Thyroid gland (tissue), 4 donors: ENCODE measurements around the gene TBX2. TPM values are rescaled to one million over a fixed set of nuclear protein-coding genes. Genes with fewer than 3 reads are reported as not detected.
"Not testable (repeated sequence)": the region's sequence is repeated elsewhere in the genome, so short reads cannot be mapped to it uniquely, and the experiment has no call there.

Experiments used
- DNase-seq, 2 donors: peaks; one replicate each; pipeline ENCODE4 v3.0.0-alpha.2; 2019
- H3K27ac ChIP-seq, 3 donors: fragments of 200-600 bp; sonication (generic); 1 replicate in 2 of 3; 2 replicates in 1 of 3; pipeline ENCODE4 v1.5.1; 2016 to 2019; ENCODE audit warnings: mild to moderate bottlenecking in 1 of 3, moderate library complexity in 1 of 3
- H3K27me3 ChIP-seq: fragments of 200-600 bp; sonication (generic); one replicate; pipeline ENCODE4 v1.5.1; 2019
- H3K36me3 ChIP-seq, 2 donors: fragments of 200-600 bp; sonication (generic); one replicate each; pipeline ENCODE4 v1.5.1; 2016 to 2019
- H3K4me1 ChIP-seq, 2 donors: fragments of 200-600 bp; sonication (generic); one replicate each; pipeline ENCODE4 v1.5.1; 2017 to 2019
- H3K4me3 ChIP-seq, 3 donors: fragments of 200-600 bp; sonication (generic); replicated peaks in 1 of 3; 1 replicate in 2 of 3; 2 replicates in 1 of 3; pipeline ENCODE4 v1.5.1; 2016; ENCODE audit warnings: mild to moderate bottlenecking in 1 of 3
- H3K9me3 ChIP-seq: fragments of 200-600 bp; sonication (generic); one replicate; pipeline ENCODE4 v1.5.1; 2017
- CTCF ChIP-seq, 6 experiments: fragments of 200-600 bp in 3 of 6; fragments of 450-650 bp in 3 of 6; sonication (generic) in 3 of 6; IDR thresholded peaks; one replicate each; pipeline ENCODE4 v1.5.1; 2016 to 2019; ENCODE audit warnings: antibody characterized with exemption in 6 of 6, mild to moderate bottlenecking in 2 of 6, inconsistent platforms in 1 of 6, moderate library complexity in 1 of 6
- POLR2A ChIP-seq, 2 donors: fragments of 450-650 bp; IDR thresholded peaks; one replicate each; pipeline ENCODE4 v1.6.1; 2017; ENCODE audit warnings: antibody characterized with exemption in 2 of 2, mild to moderate bottlenecking in 2 of 2, moderate library complexity in 1 of 2
- WGBS, 2 donors: methylation state at CpG; one replicate each; pipeline ENCODE4 v1.1.5; 2017; 5-methylcytosine and 5-hydroxymethylcytosine counted together
- intact Hi-C: fragments of 100-400 bp; cut with DNase I; formaldehyde crosslinking; loops from one replicate; pipeline ENCODE4 v1.15.1; 2023
- total RNA-seq, 4 donors: library from RNA; depleted of rRNA; stranded (reverse); fragments of >200 nt; gene quantifications; one replicate each; pipeline ENCODE4 v1.2.3, GENCODE V29; 2016

The TBX2 gene
- total RNA-seq, 4 donors from 2014 or later, result 5.3 to 20.2 (median 11.0) TPM

DNA sequence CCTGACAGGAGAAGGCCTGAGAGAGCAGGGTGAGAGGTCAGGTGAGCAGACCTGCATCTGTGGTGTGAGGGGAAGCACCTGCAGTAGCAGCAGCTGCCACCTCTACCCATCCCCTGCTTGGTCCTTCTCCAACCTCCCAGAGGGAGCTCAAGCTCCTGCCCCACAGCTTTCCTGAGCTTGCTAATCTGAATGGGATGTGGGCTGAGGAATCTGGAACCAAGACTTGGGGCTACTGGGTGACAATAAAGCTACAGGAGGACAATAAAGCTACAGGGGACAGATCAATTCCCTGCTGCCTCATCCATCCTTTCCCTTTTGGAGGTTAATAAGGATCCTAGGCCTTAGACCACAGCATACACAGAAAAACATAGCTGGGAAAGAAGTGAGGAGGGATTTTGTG, 47.7 kb downstream of the TBX2 start:
- peaks cover 12% of the 10 kb centered on the region for H3K27me3 ChIP-seq
- H3K4me3 ChIP-seq, result no peak overlapping the region
- H3K4me1 ChIP-seq, result peaks cover 9 to 10% of the 10 kb centered on the region in 2 donors
- H3K27ac ChIP-seq, result no peak overlapping the region
- DNase-seq, result no peak
- TF ChIP-seq CTCF (IDR thresholded peaks at IDR 0.05) (no peak), POLR2A (IDR thresholded peaks at IDR 0.05) (no peak)
- no peaks in the 10 kb centered on the region for H3K9me3 ChIP-seq
- intact Hi-C loops, result no loop called here
- H3K36me3 ChIP-seq, result no peaks in the 10 kb centered on the region

DNA sequence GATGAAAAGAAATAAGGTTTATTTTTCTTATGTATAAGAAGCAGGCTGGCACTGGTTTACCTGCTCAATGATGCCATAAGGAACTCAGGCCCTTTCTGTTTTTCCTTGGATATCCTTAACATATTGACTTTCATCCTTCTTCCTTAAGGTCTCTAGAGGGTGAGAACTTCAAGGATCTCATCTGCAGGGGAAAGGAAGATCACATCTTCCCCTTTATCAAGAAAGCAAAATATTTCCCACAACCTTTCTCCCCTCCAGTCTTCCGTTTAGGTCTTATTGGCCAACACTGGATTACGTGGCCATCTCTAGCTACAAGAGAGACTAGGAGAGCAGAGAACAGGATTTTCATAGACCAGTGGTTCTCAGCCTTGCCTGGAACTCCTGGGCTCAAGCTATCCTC, 48.4 kb downstream of the TBX2 start:
- H3K27ac ChIP-seq, result no peak overlapping the region
- H3K4me3 ChIP-seq, result no peak overlapping the region
- 87% methylated on average over 2 of the region's 2 CpGs for WGBS, 2 donors
- peaks cover 10 to 14% of the 10 kb centered on the region in 2 donors for H3K4me1 ChIP-seq
- DNase-seq, result no peak
- intact Hi-C loops, result no loop called here
- H3K27me3 ChIP-seq, result peaks cover 19% of the 10 kb centered on the region
- no peaks in the 10 kb centered on the region for H3K9me3 ChIP-seq
- TF ChIP-seq CTCF (IDR thresholded peaks at IDR 0.05) (no peak), POLR2A (IDR thresholded peaks at IDR 0.05) (no peak)
- no peaks in the 10 kb centered on the region for H3K36me3 ChIP-seq

DNA sequence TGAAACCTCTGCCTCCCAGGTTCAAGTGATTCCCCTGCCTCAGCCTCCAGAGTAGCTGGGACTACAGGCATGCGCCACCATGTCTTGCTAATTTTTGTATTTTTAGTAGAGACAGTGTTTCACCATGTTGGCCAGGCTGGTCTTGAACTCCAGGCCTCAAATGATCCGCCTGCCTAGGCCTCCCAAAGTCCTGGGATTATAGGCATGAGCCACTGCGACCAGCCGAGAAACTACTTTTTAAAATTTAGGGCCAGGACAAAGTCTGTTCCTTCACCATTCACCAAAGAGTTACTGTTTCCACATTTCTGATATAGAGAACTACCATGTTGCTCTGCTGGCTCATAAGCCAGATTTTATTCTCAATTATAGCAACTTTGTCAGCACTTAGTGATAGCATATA, 49.5 kb downstream of the TBX2 start:
- intact Hi-C loops, H3K9me3 ChIP-seq, H3K36me3 ChIP-seq, H3K27ac ChIP-seq, H3K4me3 ChIP-seq, DNase-seq: not testable (repeated sequence)
- 76 to 99% methylated on average over 4 of the region's 4 CpGs for WGBS, 2 donors
- Histone ChIP-seq H3K27me3 (peaks cover 29% of the 10 kb centered on the region), H3K4me1 (peaks cover 10 to 14% of the 10 kb centered on the region in 2 donors)

DNA sequence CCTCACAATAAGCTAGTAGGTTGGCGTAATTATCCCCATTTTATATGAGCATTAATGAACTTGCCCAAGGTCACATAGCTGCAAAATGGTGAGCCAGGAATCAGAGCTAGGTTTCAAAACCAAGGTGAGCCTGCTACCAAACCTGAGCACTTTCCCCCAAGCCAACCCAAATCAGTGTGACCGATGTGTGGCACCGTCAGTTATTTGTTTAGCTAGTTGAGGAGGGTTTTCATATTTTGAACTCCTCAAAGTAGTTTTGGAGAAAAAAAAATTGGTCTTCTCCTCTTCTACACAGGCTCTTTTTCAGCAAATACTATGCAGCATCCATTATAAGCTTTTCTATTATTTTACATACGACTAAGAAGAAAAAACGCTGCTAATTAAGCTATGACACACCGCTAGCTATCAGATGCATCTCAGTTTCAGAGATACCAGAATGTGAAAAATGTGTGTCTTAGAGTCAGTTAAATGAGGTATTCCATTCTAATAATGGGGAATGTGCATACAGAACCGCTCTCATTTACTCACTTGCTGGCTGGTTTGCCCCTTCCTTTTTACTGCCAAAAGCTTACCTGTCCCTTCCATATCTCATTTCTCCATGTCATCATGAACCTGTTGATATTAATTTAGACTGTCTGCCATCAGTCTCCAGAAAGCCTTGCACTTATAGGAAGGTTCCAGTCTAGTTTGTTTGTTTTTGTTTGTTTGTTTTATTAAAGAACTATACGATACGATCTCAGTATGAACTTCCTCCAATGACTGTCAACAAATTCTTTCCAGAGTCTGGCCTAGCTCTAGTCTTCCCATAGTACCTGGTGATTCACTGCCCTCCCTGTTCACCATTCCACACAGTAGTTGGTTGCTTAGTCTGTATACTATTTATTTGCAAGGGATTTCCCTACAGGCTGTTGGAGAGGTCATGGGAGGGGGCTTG, 50.3 kb downstream of the TBX2 start:
- no peak for TF ChIP-seq POLR2A (IDR thresholded peaks at IDR 0.05)
- intact Hi-C loops, result no loop called here
- no peaks in the 10 kb centered on the region for H3K9me3 ChIP-seq
- H3K4me3 ChIP-seq, result no peak overlapping the region
- no peaks in the 10 kb centered on the region for H3K36me3 ChIP-seq
- WGBS, 2 donors, result 89 to 93% methylated on average over 9 of the region's 9 CpGs
- peaks cover 16 to 23% of the 10 kb centered on the region in 2 donors for H3K4me1 ChIP-seq
- H3K27ac ChIP-seq, result no peak overlapping the region
- no peak for DNase-seq
- peaks cover 37% of the 10 kb centered on the region for H3K27me3 ChIP-seq

- no peak for DNase-seq
- H3K27me3 ChIP-seq, result peaks cover 46% of the 10 kb centered on the region
- no peaks in the 10 kb centered on the region for H3K36me3 ChIP-seq
- no peak overlapping the region for H3K27ac ChIP-seq
- H3K9me3 ChIP-seq, result no peaks in the 10 kb centered on the region
- 76 to 81% methylated on average over 13 to 17 of the region's 19 CpGs for WGBS, 2 donors
- no peak overlapping the region for H3K4me3 ChIP-seq
- H3K4me1 ChIP-seq, result peaks cover 16 to 24% of the 10 kb centered on the region in 2 donors
- intact Hi-C loops, result no loop called here
- no peak for TF ChIP-seq CTCF (IDR thresholded peaks at IDR 0.05)
- no peak for TF ChIP-seq POLR2A (IDR thresholded peaks at IDR 0.05)
Measured at GRCh38 chr17:61450641-61451537, 51.2 kb downstream of the TBX2 start.
